ENCODE data around the gene SP2.

DNA sequence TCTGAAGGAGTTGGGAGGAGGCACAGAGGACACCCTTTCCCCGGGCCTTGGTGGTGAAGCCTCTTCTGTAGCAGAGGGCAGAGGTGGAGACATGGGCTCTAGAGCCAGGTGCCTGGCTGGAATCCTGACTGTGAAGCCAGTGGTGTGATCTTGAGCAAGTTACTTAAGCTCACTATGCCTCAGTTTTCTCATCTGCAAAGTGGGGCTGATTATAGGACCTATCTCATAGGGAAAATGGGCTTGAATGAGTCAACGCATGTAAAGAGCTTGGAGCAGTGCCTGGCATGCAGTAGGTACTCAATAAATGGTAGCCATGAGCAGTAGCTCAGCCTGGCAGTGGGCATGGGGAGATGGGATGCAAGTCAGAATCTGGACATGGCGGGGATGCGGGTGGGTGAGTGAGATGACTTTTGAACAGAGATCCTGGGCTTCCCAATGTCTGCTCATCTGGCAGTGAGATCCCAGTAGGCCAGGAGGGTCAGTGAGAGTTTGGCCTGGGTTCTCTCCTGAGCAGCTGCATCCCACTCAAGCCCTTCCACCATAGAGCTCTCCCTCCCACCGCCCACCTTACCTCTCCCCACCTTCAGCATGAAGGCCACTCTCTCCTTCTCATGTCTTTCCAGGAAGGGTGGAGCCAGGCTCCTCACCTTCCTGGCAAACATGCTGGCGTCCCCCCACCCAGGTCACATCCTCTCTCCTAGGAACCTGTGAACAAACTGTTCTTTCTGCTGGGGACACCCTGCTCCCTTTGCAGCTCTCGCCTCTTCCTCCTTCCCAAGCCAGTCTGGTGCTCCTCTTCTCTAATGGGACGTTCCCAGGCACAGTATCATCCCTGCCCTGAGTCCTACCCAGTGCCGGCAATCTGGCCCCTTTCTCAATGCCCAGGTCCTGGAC, 13.1 kb upstream of the SP2 start:
- TF ChIP-seq, protein P1, sequence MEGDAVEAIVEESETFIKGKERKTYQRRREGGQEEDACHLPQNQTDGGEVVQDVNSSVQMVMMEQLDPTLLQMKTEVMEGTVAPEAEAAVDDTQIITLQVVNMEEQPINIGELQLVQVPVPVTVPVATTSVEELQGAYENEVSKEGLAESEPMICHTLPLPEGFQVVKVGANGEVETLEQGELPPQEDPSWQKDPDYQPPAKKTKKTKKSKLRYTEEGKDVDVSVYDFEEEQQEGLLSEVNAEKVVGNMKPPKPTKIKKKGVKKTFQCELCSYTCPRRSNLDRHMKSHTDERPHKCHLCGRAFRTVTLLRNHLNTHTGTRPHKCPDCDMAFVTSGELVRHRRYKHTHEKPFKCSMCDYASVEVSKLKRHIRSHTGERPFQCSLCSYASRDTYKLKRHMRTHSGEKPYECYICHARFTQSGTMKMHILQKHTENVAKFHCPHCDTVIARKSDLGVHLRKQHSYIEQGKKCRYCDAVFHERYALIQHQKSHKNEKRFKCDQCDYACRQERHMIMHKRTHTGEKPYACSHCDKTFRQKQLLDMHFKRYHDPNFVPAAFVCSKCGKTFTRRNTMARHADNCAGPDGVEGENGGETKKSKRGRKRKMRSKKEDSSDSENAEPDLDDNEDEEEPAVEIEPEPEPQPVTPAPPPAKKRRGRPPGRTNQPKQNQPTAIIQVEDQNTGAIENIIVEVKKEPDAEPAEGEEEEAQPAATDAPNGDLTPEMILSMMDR (IDR thresholded peaks at IDR 0.05), result no peak
- TF ChIP-seq ZFX (IDR thresholded peaks at IDR 0.05; ENCODE audit: borderline replicate concordance), result no peak

Data from 22Rv1 (cell line).